GM19452 (cell line): ENCODE measurements around the gene LRRC23.
"Not testable (repeated sequence)": the region's sequence is repeated elsewhere in the genome, so short reads cannot be mapped to it uniquely, and the experiment has no call there.

Source experiments
- ATAC-seq: cut with Tn5 transposase; IDR thresholded peaks from one replicate; pipeline ENCODE4 v1.9.1; 2021; ENCODE audit not compliant: unreplicated experiment

LRRC23 gene

DNA sequence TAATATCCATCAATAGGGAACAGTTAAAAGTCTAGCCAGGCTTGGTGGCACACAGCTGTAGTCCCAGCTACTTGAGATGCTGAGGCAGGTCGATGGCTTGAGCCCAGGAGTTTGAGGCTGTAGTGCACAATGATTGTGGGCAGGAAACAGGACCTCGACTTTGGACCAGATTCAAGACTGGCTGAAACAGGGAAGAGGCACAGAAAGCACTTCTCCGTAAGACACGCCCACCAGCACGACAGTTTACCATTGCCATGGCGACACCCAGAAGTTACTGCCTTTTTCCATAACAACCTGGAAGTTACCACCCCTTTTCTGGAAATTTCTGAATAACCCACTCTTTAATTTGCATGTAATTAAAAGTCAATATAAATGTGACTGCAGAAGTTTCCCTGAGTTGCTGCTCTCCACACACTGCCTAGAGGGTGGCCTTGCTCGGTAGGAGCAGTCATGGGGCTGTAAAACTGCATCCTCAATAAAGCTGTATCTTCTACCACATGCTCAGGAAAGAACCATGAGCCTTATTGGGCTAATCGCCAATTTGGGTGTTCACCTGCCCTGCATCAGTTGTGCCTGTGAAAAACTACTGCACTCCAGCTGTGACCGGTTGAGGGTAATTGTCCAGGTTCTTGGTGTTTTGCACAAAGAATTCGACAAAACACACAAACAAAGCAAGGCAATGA is 4.6 kb upstream of the LRRC23 start:
- ATAC-seq, result no peak

DNA sequence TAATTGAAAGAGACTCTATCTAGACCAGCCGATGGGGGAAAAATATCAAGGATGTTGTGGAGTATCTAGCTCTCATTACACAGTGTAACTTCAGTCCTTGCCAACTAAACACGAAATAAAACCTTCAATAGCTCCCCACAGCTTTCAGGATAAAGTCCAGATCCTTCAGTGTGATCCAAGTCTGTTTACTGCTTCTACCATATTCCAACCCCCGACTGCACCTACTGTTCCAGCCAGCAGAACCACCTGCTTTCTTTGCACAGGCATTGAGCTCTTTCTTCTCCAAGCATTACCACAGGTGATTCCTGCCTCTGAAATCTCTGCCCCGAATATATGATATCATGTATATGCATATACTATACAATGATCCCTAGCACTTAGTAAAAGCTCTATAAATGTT is 2.2 kb upstream of the LRRC23 start:
- no peak for ATAC-seq

DNA sequence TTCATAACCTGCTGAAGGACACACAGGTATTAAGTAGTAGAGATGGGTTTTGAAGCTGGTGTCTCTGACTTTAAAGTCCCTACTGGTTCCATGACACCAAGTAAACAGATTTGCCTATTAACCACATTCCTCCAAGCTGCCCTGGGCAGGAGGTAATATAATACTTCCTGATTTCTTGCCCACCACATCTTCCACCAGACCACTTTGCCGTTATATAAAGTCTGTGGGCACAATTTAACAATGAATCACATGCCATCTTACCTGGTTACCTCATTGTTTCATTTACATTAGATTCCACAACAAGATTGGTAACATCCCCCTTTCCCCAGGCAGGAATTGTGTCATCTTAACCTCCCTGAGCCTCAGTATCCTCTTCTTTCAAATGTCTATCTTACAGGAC is 900 bp upstream of the LRRC23 start:
- no peak for ATAC-seq

DNA sequence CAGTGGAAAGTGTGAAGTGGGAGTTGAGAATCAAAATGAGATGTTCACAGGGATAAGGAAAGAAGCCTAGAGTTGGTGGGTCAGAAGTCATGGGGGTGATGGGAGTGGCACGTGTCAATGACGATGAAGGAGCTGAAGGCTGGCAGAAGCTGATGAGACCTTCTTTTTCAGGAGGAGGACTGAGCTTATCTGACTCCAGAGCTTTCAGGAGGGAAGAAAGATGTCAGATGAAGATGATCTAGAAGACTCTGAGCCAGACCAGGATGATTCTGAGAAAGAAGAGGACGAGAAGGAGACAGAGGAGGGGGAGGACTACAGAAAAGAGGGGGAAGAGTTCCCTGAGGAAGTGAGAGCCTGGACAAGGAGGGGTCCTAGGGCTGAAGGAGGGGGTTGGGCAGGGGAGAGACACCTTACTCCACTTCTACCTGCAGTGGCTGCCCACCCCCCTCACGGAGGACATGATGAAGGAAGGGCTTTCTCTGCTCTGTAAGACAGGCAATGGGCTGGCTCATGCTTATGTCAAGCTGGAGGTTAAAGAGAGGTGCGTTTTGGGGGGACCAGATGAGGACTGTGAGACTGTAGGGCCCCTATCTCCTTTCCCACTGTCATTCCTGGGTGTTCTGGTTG is 905 bp downstream of the LRRC23 start:
- ATAC-seq, result no peak

DNA sequence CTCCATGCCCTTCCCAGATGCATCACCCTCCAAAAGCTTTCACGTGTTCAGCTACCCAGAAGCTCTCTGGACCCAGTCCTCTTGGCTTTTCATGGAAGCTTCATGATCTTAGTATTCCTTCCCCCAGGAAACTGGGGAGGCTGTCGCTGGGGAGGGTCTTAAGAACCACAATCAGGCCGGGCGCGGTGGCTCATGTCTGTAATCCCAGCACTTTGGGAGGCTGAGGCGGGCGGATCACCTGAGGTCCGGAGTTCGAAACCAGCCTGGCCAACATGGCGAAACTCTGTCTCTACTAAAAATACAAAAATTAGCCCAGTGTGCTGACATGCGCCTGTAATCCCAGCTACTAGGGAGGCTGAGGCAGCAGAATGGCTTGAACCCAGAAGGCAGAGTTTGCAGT is 3.5 kb downstream of the LRRC23 start:
- ATAC-seq, result not testable (repeated sequence)

DNA sequence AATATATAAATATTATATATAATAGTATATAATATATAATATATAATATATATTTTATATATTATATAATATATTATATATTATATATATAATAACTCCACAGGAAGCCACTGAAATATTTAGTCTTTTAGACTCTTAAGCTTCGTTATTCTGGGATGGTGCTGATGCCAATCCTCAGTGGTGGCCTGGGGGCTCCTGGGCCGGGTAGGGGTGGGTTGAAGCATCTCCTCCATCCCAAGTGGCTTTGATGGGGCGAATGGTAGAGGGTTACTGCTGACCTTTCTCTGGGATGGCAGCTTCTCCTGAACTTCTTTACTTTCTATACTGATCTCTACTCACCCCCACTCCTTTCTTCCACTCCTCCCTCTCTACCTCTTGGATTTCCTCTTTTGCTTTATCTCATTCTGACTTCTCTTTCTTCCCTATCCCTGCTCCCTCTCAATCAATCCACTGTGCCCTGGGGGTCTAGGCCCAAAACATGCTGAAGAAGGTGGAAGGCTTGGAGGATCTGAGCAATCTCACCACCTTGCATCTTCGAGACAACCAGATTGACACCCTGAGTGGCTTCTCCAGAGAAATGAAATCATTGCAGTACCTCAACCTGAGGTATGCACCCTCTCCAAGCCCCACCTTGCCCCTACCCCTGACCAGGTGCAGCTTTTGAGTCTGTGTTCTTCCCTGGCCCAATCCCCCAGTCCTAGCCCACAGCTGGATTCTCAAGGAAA is 5.0 kb downstream of the LRRC23 start:
- ATAC-seq, result no peak

DNA sequence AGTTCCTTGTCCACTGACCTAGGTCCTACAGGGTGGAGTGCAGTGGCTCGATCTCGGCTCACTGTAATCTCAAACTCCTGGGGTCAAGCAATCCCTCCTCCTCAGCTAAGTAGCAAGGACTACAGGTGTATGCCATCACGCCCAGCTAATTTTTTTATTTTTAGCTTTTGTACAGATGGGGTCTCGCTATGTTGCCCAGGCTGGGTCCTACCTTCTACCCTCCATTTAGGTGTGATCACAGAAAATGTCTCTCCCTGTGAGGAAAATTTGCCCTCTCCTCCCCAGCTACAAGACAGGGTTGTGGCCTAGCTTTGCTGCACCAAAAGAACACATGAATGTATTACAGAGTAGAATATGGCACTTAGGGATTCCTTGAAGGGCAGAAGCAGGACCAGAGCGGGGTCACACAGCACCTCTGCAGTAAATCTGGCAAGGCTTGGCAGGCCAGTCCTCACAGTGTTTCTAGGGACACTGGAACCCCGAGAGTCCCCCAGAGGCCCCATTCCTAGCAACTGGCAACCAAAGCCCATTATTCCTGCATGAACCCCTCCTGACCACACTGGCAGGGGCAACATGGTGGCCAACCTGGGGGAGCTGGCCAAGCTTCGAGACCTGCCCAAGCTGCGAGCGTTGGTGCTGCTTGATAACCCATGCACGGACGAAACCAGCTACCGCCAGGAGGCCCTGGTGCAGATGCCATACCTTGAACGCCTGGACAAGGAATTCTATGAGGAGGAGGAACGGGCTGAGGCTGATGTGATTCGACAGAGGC is 7.7 kb downstream of the LRRC23 start:
- ATAC-seq, result no peak

DNA sequence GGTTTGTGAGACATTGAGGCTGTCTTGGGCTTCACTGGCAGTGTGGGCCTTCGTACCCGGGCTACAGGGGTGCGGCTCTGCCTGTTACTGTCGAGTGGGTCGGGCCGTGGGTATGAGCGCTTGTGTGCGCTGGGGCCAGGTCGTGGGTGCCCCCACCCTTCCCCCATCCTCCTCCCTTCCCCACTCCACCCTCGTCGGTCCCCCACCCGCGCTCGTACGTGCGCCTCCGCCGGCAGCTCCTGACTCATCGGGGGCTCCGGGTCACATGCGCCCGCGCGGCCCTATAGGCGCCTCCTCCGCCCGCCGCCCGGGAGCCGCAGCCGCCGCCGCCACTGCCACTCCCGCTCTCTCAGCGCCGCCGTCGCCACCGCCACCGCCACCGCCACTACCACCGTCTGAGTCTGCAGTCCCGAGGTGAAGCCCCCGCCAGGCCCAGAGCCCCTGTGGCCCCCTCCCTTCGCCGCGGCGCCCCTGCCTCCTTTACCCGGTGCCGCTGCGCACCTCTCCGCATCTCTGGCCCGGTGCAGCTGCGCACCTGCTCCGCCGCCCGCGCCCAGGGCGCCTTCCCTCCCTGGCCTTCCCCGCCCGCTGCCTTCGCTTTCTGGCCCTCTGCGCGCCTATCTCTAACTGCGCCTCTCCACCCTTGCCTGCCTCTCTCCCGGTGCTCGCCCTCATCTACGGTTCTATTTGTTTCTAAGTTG is 9.8 kb downstream of the LRRC23 start, which contains the start of gene ENO2:
TSS of gene ENO2 (plus strand) at position 335 of the 701 bp plus-strand sequence. CDS start 1,253 bp downstream, outside the sequence.
- ATAC-seq, result peak; percentile 68

DNA sequence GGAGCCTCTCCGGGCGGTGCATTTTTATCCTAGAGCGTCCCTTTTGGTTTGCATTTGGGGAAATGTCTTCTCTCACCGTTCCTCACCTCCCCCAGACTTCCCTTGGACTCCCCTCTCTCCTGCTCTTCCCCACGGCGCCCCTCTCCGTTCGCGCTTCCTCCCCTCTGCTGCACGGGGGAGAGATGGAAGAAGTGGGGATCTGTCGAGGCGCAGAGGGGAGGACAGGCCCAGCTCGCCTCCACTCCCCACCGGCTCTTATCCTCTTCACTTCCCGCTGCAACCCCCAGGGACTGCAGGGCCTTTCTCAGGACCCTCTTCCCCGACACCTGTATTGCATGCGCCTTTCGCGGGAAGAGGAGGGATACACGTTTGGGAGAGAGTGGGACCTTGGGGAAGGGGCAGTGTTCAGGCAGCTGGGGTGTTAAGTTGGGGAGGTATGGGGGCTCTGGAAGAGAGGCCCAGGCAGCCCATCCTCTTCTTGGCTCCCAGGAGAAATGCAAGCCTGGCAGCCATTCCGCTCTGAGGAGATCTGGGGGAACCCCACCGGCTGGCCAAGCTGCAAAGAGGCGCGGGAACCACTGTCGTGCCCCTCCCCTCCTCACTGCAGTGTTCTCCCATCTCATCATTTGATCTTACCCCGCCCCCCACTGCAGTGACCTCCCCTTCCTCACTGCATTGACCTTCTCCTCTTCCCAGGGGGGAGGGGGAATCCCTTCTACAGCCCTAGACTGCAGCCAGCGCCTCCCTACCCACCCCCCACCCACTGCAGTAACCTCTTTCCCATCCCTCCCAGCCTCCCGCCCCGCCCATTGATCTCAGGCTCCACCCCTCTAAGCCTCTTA is 10.5 kb downstream of the LRRC23 start:
- no peak for ATAC-seq

DNA sequence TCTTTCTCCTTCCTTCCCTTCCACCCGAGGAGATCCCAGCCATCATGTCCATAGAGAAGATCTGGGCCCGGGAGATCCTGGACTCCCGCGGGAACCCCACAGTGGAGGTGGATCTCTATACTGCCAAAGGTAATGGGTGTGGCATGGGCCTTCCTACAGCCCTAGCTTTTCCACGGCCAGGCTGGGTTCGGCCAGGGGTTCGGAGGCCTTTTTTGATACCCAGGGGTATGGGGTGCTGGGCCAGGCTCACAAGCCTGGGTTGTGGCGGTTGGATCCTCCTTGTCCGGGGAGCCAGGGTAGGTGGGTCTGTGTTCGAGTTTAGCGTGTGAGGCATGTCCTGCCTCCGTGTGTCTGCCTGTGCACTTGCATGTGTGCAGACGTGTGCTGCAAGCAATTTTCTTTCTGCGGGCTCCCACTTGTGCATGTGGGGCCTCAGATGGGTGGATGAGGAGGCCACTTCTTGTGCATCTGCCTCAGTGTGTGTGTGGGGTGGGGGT is 11.2 kb downstream of the LRRC23 start:
- ATAC-seq, result no peak

DNA sequence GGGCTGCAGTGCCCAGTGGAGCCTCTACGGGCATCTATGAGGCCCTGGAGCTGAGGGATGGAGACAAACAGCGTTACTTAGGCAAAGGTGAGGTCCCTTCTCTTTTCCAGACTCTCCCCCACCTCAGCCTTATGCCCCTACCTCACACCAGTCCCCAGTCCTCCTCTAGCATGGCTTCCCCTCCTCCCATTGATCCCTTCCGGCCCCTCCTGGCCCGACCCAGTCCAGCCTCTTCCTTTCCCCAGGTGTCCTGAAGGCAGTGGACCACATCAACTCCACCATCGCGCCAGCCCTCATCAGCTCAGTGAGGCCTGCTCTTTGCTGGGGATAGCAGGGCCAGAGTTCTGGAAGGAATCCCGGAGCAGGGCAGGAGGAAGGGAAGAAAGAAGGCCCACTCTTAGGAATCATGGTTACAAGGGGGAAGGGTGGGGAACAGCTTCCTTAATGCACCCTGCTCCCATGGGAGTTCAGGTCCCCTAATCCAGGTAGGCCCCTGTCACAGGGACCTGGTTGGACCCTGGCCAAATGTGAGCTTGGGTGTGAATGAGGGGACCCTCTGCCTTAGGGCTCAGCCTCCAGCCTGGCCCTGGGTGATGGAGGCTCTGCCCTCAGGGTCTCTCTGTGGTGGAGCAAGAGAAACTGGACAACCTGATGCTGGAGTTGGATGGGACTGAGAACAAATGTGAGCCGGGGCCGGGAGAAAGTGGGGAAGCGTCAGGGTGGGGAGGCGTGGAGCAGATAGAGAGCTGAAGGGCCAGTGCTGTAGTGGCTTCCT is 12.0 kb downstream of the LRRC23 start:
- ATAC-seq, result no peak

DNA sequence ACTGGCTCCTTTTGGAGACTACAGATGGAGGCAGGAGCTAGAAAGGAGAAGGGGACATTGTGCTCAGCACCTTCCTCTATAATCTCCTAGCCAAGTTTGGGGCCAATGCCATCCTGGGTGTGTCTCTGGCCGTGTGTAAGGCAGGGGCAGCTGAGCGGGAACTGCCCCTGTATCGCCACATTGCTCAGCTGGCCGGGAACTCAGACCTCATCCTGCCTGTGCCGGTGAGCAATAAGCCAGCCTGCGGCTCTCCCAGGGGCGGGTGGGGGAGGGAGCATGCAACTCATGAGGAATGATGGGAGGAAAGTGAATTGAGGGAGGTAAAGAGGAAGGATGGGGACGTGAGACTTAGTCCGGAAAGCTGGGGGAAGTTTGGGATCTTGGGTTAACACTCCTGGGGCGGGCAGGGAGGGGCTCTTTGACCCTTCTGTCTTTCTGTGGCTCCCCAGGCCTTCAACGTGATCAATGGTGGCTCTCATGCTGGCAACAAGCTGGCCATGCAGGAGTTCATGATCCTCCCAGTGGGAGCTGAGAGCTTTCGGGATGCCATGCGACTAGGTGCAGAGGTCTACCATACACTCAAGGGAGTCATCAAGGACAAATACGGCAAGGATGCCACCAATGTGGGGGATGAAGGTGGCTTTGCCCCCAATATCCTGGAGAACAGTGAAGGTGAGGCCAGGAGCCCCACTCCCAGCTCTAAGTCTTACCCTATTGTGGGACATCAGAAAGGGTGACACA is 13.0 kb downstream of the LRRC23 start:
- no peak for ATAC-seq

DNA sequence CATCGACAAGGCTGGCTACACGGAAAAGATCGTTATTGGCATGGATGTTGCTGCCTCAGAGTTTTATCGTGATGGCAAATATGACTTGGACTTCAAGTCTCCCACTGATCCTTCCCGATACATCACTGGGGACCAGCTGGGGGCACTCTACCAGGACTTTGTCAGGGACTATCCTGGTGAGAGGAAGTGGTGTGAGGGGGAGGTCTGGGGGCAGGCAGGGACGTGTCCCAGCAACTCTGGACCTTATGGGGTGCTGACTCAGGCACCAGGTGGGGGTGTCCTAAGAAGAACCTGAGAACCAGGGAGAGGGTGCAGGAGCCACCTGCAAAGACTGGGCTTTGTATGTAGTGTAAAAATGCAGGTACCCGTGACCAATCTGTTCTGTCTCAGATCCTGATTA is 15.0 kb downstream of the LRRC23 start:
- no peak for ATAC-seq

DNA sequence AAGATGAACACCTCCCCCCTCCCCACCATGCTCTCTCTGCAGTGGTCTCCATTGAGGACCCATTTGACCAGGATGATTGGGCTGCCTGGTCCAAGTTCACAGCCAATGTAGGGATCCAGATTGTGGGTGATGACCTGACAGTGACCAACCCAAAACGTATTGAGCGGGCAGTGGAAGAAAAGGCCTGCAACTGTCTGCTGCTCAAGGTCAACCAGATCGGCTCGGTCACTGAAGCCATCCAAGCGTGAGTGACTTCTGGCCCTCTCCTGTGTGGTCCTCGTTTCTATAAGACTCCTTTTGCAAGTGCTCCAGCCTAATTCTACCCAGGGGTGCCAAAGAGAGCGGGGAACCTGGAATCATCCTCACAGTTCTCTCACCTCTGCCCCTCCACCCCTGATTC is 16.9 kb downstream of the LRRC23 start:
- no peak for ATAC-seq

DNA sequence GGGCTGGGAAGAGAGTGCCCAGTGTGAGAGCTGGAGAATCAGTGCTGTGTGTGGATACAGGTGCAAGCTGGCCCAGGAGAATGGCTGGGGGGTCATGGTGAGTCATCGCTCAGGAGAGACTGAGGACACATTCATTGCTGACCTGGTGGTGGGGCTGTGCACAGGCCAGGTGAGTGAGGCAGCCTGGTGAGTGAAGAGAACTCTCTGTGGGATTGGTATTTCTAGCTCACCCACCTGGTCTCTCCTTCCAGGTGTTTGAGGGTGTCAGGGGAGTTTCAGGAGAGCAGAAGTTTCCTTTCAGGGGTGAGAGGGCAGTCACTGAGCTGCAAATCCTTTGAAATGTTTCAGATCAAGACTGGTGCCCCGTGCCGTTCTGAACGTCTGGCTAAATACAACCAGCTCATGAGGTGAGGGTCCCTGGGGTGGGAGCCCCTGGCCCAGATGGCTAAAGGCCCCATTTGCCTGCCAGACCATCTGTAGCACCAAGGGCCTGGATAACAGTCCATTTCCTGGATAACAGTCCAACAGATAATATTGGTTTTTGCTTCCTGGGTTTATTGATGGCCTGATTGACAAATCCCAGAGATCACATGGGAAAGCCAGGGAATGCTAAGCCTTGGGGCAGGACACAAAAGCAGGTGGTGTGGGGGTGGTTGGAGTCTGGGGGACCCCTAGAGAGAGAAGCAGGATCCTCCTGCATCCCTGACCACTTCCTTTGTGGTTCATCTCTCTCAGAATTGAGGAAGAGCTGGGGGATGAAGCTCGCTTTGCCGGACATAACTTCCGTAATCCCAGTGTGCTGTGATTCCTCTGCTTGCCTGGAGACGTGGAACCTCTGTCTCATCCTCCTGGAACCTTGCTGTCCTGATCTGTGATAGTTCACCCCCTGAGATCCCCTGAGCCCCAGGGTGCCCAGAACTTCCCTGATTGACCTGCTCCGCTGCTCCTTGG is 17.6 kb downstream of the LRRC23 start:
- no peak for ATAC-seq

DNA sequence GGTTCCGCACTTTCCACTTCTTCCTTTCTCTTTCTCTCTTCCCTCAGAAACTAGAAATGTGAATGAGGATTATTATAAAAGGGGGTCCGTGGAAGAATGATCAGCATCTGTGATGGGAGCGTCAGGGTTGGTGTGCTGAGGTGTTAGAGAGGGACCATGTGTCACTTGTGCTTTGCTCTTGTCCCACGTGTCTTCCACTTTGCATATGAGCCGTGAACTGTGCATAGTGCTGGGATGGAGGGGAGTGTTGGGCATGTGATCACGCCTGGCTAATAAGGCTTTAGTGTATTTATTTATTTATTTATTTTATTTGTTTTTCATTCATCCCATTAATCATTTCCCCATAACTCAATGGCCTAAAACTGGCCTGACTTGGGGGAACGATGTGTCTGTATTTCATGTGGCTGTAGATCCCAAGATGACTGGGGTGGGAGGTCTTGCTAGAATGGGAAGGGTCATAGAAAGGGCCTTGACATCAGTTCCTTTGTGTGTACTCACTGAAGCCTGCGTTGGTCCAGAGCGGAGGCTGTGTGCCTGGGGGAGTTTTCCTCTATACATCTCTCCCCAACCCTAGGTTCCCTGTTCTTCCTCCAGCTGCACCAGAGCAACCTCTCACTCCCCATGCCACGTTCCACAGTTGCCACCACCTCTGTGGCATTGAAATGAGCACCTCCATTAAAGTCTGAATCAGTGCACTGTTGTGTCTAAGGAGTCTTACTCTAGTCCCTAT is 18.5 kb downstream of the LRRC23 start:
- ATAC-seq, result no peak
